KOPT-K1 (cell line): ENCODE data around the gene KLC1.
"Not testable (repeated sequence)": the region's sequence is repeated elsewhere in the genome, so short reads cannot be mapped to it uniquely, and the experiment has no call there.

ENCODE experiments used
- H3K27ac ChIP-seq: fragments of 200-600 bp; sonication (generic); 2 replicates; pipeline ENCODE4 v1.5.1; 2016; ENCODE audit warnings: antibody characterized with exemption, mild to moderate bottlenecking, low read depth, low read length; ENCODE audit not compliant: poor library complexity, severe bottlenecking
- H3K36me3 ChIP-seq: fragments of 200-600 bp; sonication (generic); 2 replicates; pipeline ENCODE4 v1.5.1; 2017; ENCODE audit warnings: antibody characterized with exemption, mild to moderate bottlenecking, low read length, moderate library complexity; ENCODE audit not compliant: insufficient read depth
- H3K9me3 ChIP-seq: fragments of 200-600 bp; sonication (generic); 2 replicates; pipeline ENCODE4 v1.5.1; 2017; ENCODE audit warnings: antibody characterized with exemption, low read length, mild to moderate bottlenecking; ENCODE audit not compliant: insufficient read depth, poor library complexity, severe bottlenecking

KLC1 gene

DNA sequence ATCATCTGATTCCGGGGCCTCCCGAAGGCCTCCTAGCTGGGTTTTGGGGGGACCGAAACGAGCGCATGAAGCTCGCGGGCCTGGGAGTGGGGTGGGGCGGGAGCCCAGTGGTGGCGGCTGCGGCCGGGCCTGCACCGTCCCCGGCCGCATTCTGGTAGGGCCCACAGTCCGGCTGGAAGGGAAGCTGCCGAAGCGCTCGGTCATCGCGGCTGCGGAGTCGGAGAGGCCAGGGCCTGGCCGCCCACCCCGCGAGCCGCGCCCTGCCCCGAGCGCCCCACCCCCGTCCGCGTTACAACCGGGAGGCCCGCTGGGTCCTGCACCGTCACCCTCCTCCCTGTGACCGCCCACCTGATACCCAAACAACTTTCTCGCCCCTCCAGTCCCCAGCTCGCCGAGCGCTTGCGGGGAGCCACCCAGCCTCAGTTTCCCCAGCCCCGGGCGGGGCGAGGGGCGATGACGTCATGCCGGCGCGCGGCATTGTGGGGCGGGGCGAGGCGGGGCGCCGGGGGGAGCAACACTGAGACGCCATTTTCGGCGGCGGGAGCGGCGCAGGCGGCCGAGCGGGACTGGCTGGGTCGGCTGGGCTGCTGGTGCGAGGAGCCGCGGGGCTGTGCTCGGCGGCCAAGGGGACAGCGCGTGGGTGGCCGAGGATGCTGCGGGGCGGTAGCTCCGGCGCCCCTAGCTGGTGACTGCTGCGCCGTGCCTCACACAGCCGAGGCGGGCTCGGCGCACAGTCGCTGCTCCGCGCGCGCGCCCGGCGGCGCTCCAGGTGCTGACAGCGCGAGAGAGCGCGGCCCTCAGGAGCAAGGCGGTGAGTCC is at the start of gene KLC1:
Gene KLC1, plus strand, starts transcription at position 528 of the 819 bp plus-strand sequence. CDS start 25,354 bp downstream, outside the sequence.
- H3K27ac ChIP-seq: peak within 1 kb of the TSS; percentile 69
- H3K9me3 ChIP-seq: no peaks in the 10 kb centered on the region
- peaks cover 8% of the 10 kb centered on the region; the same call in 1 of the 2 replicates for H3K36me3 ChIP-seq

DNA sequence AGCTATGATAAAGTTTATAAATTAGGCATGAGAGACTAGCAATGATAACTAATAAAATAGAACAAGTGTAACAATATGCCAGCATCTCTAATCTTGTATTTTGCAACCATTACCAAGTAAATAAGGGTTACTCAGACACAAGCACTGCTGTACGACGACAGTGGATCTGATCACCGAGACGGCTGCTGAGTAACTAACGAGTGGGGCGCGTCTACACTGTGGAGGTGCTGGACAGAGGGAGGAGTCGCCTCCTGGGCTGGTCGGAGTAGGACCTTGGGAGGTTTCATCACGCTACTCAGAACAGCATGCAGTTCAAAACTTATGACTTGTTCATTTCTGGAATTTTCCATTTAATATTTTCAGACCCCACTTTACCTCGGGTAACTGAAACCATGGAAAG is 47.8 kb upstream of the KLC1 start:
- Histone ChIP-seq H3K36me3 (peaks cover 32% of the 10 kb centered on the region; the same call in 1 of the 2 replicates), H3K9me3 (no peaks in the 10 kb centered on the region)

DNA sequence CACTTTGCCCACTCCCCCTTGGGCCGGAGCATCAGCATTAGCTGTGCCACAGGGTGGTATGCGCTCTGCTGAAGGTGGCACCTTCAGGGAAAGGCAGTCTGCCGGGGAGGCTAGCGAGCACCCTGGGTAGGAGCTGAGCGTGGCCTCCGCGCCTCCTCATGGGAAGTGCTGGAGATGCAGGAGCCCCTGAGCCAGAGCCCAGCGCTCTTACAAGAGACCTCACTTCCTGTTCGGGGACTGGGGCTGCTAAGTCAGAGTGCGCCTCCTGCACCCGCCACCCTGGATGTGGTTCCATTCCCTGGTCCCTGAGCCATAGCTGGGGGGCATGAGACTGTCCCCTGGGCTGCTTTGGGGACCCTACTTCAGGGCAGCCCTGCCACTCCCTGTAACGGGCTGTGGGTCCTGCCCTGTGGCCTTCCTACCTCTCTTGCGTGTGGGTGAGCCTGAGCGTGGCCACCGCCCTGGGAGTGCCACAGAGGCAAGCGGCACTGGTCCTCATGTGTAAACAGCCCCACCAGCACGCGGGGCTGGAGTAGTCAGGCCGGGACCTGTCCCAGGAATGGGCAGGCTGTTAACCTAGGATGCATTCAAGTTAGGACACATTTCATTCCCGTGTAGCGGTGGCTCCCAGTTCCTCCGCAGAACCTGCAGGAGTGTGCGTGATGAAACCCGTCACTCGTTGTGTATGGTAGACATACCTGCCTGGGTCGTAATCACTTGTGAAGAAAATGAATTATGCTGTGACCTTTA is 46.9 kb upstream of the KLC1 start:
- peaks cover 23% of the 10 kb centered on the region; the same call in 1 of the 2 replicates for H3K36me3 ChIP-seq
- H3K27ac ChIP-seq: no peak overlapping the region

More for the DNA sequence above, 47.8 kb upstream of the KLC1 start:
- H3K27ac ChIP-seq: no peak overlapping the region

DNA sequence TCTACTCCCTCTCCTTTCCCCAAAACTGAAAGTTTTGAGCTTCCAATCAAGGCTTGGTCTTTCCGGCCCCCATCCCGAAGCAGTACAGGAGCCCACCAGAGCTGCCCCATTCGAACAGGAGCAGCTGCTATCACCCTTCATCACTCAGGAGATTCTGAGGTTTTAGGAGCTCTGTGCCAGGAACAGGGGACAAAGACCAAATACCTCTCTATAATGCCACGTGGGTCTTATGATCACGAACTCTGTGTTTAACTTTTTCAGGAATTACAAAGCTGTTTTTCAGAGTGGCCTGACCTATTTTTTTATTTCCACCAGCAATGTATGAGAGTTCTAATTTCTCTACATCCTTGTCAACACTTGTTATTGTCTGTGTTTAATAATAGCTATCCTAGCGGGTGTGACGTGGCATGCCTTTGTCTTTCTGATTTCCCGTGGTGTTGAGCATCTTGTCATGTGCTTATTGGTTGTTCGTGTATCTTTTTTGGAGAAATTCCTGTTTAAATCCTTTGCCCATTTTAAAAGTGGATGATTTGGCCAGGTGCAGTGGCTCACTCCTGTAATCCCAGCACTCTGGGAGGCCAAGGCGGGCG is 44.6 kb upstream of the KLC1 start:
- Histone ChIP-seq H3K9me3 (no peaks in the 10 kb centered on the region), H3K27ac (no peak overlapping the region), H3K36me3 (0 out of 2 replicates have a peak, but pooled peaks cover 10% of the 10 kb centered on the region)

More for the DNA sequence above, 46.9 kb upstream of the KLC1 start:
- no peaks in the 10 kb centered on the region for H3K9me3 ChIP-seq

DNA sequence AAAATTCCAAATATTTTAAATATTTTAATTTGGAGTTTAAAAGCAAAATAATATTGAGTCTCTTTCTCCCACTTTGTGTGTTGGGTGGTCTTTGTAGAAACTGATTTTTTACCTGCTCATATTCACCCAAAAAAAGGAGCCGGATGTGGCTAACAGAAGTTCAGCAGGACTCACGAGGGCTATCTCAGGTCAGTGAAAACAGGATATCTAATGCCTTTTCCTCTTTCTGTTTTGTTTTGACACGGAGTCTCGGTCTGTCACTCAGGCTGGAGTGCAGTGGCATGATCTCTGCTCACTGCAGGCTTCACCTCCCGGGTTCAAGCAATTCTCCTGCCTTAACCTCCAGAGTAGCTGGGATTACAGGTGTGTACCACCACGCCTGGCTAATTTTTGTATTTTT is 35.4 kb upstream of the KLC1 start:
- H3K36me3 ChIP-seq: peaks cover 5% of the 10 kb centered on the region; the same call in 1 of the 2 replicates
- no peaks in the 10 kb centered on the region for H3K9me3 ChIP-seq
- no peak overlapping the region for H3K27ac ChIP-seq

DNA sequence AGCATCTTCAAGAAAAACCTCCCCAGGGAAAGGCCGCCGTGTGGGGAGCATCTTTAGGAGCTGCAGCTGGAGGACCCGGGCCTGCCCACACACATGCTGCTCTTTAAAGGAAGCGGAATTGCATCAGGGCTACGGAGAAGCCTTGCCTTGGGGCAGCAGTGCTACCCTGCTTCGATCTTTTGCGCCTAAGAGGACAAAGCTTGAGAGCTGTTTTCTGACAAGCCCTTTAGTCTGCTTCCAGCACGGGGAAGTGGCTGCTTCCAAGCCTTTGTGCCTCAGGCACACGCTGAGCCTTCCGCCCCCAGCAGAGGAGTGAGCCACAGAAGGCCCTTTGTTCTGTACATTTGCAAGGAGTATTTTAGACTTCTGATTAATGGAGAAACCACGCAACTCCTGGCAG is 34.7 kb upstream of the KLC1 start:
- H3K27ac ChIP-seq: no peak overlapping the region
- H3K36me3 ChIP-seq: peaks cover under 1% of the 10 kb centered on the region; the same call in 1 of the 2 replicates
- H3K9me3 ChIP-seq: no peaks in the 10 kb centered on the region

DNA sequence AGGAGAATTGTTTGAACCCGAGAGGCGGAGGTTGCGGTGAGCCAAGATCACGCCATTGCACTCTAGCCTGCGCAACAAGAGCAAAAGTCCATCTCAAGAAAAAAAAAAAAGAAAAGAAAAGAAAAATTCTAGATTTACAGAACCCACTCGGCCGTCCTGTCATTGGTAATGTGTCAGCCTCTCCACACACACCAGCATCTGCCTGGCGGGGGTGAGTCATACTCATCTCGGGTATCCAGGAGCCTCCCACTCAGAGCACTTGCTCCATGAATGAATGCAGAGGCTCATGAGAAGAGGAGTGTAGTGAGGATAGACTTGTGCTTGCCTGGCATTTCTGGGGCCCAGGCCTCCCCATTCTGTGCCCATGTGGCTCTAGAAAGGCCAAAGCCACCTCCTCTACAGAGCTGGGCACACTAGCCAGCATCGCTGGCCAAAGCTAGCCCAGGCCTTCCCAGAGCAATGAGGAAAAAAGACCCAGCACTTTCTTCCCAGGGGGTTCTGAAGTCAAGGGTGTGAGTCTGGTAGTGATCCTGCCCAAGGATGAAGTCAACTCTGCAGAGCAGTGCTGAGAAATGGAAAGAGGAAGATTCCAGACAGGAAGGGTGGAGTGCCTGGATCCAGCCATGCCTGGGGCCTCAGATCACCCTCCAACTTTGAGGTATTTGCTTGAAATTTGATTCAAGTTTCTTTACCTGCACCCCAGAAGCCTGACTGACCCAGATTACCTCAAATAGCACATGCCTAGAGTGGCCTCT is 31.2 kb upstream of the KLC1 start:
- Histone ChIP-seq H3K36me3 (no peaks in the 10 kb centered on the region), H3K9me3 (no peaks in the 10 kb centered on the region), H3K27ac (no peak overlapping the region)

DNA sequence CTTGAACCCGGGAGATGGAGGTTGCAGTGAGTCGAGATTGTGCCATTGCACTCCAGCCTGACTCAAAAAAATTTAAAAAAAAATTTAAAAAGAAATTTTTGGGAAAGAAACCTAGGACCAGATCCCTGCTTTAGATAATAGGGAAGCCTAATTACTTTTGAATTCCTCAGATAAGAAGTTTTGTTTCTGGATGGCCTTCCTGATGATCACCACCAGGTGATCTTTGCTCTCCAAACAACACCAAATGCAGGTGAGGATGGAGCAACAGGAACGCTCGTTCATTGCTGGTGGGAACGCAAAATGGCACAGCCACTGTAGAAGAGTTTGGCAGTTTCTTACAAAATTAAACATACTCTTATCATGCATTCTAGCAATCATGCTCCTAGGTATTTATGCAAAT is 28.5 kb upstream of the KLC1 start:
- no peaks in the 10 kb centered on the region for H3K9me3 ChIP-seq
- no peaks in the 10 kb centered on the region for H3K36me3 ChIP-seq
- no peak overlapping the region for H3K27ac ChIP-seq

DNA sequence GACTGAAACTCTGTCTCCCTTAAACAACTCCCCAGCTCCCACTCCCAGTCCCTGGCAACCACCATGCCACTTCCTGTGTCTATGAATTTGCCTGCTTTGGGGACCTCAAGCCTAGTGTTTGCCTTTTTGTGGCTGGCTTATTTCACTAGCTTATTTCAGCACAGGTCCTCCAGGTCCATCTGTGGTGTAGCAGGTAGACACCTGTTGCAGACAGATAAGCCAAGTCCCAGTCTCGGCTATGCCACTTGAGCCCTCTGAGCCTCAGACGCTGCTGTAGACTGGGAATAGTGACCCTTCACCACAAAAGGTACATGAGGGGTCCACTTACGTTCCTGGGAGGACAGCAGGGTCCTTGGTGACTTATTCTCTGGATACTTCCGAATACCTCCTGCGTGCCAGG is 24.4 kb upstream of the KLC1 start:
- H3K36me3 ChIP-seq: no peaks in the 10 kb centered on the region

DNA sequence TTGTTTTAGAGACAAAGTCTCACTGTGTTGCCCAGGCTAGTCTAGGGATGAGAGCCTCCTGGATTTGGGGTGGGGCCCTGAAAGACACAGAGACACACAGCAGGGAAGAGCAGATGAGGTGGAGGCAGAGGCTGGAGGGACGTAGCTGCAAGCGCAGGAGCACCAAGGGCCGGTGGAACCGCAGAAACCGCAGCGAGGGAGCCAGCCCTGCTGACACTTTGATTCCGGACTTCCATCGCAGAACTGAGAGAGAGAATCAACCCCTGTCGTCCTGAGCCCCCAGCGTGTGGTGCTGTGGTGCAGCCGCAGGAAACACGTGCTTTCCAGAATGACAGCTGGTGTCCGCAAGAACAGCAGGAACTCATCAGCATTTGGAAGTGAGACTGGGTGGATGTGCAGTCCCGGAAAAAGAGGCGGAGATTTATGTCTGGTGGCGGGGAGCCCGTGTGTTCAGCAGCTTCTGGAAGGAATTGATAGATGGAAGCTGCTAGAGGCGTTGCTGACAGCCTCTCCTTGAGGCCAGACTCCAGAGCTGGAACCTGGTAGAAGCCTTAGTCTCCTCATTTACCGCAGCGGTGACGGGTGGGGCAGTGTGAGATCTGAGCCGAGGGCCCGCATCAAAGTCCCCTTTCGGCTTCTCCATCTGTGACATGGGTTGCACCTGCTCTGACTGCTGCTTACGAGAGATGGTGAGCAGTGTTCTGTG is 21.9 kb upstream of the KLC1 start:
- Histone ChIP-seq H3K27ac (no peak overlapping the region), H3K36me3 (no peaks in the 10 kb centered on the region), H3K9me3 (peaks cover 11% of the 10 kb centered on the region)

More for the DNA sequence above, 24.4 kb upstream of the KLC1 start:
- H3K27ac ChIP-seq: no peak overlapping the region
- no peaks in the 10 kb centered on the region for H3K9me3 ChIP-seq

DNA sequence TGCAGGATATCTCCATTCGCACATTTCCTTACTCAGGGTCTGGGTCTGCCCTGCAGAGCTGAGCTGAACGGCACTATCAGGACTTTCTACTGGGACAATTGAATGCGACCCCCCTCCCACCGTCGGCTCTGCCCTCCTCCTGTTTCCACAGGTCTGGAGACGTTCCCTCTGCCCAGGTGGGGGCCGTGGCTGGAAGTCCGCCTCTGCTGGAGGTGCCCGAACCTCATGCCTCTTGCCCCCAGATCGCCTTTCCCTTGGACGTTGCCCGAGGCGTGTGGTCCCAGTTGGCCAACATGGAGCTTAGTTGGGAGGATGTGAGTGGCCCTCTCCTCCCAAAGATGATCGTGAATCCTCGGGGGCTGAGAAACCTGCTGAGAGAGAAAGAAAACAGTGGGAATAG is 21.2 kb upstream of the KLC1 start:
- Histone ChIP-seq H3K9me3 (peaks cover 11% of the 10 kb centered on the region), H3K27ac (no peak overlapping the region), H3K36me3 (no peaks in the 10 kb centered on the region)

DNA sequence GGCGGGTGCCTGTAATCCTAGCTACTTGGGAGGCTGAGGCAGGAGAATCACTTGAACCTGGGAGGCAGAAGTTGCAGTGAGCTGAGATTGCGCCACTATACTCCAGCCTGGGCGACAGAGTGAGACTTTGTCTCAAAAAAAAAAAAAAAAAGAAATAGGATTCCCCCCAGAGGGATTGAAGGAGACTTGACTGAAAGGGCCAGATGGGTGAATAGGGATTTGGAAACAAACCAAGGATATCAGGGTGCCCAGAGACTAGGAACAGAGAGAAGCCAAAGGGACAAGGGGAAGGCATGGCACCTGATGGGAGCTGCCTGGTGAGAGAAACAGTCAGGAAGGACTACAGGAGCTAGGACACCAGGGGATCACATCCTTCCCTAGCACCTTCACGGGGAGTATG is 19.9 kb upstream of the KLC1 start:
- H3K36me3 ChIP-seq, H3K27ac ChIP-seq: not testable (repeated sequence)
- peaks cover 11% of the 10 kb centered on the region for H3K9me3 ChIP-seq

DNA sequence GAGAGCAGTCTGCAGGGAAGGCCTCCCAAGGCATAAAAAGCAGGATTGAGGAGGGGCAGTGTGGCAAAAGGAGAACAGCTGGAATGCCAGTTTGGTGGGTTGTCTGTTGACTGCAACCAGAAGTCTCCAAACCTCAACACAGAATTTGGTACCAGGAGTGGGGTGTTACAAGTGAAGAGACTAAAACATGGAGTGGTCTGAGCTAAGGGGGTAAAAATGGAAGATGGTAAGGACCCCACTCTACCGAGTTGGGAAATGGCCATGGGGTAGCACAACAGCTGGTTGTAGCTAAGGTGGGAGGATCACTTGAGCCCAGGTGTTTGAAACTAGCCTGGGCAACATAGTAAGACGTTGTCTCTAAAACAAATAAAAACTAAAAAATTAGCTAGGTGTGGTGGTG is 17.8 kb upstream of the KLC1 start:
- Histone ChIP-seq H3K27ac (no peak overlapping the region), H3K36me3 (no peaks in the 10 kb centered on the region), H3K9me3 (peaks cover 11% of the 10 kb centered on the region)

DNA sequence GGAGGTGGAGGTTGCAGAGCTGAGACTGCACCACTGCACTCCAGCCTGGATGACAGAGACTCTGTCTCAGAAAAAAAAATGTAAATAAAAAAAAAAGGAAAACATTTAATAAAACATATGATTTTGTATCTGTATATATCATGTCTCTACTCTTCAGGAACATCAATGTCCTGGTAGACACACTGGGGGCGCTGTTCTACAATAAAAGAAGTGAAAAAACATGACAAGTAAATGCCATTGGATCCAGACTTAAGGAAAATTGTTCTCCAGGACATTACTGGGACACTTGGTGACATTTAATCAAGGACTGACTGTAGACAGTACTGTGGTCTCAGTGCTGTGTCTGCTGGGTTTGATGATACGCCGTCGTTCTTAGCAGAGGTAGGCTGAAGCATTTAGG is 15.5 kb upstream of the KLC1 start:
- no peak overlapping the region for H3K27ac ChIP-seq
- H3K9me3 ChIP-seq: peaks cover 11% of the 10 kb centered on the region
- no peaks in the 10 kb centered on the region for H3K36me3 ChIP-seq
